SK-N-SH (cell line): ENCODE results near the gene DOK6. TPM values are rescaled to one million over a fixed set of nuclear protein-coding genes. Genes with fewer than 3 reads are reported as not detected.

Experiments used
- CTCF ChIA-PET: fragments of 300-600, 350-600 bp; formaldehyde crosslinking; extraction: SDS; loops from one replicate; lab custom pipeline; 2021; lab: Yijun Ruan, JAX
- POLR2A ChIA-PET: fragments of 350-600 bp; sonication (Branson Sonifier 250); formaldehyde crosslinking; extraction: SDS; loops from one replicate; lab custom pipeline; 2020; ENCODE audit warnings: antibody characterized with exemption, inconsistent platforms; lab: Yijun Ruan, JAX
- DNase-seq: peaks from one replicate; pipeline ENCODE4 v3.0.0; 2012
- H2AFZ ChIP-seq: fragments of 200-600 bp; sonication (generic); 2 replicates; pipeline ENCODE4 v1.8.1; 2016; ENCODE audit warnings: antibody characterized with exemption, mild to moderate bottlenecking, low read depth
- H3F3A ChIP-seq: fragments of 200-600 bp; sonication (generic); replicated peaks from 2 replicates; pipeline ENCODE3; 2016; ENCODE audit warnings: antibody characterized with exemption, mild to moderate bottlenecking; ENCODE audit not compliant: insufficient read depth
- H3K27ac ChIP-seq, 2 experiments: fragments of 200-500 bp in 1 of 2; fragments of 200-600 bp in 1 of 2; sonication (Bioruptor generic) in 1 of 2; sonication (generic), shearing (Covaris generic) in 1 of 2; 2 replicates each; pipeline versions ENCODE4 v1.5.1 to v1.6.1; 2014 to 2016; ENCODE audit warnings: low read depth in 2 of 2, inconsistent platforms in 1 of 2, low read length in 1 of 2, mild to moderate bottlenecking in 1 of 2, mixed read lengths in 1 of 2
- H3K27me3 ChIP-seq: fragments of 200-600 bp; sonication (generic), shearing (Covaris generic); 2 replicates; pipeline ENCODE4 v1.6.1; 2016; ENCODE audit warnings: mixed run types; ENCODE audit not compliant: insufficient read depth
- H3K36me3 ChIP-seq, 2 experiments: fragments of 200-500 bp in 1 of 2; fragments of 200-600 bp in 1 of 2; sonication (Bioruptor generic) in 1 of 2; sonication (generic) in 1 of 2; replicated peaks in 1 of 2; 2 replicates each; pipeline versions ENCODE3 to v1.5.1; 2014 to 2016; ENCODE audit warnings: low read length in 1 of 2, mild to moderate bottlenecking in 1 of 2; ENCODE audit not compliant: insufficient read depth in 2 of 2, control insufficient read depth in 1 of 2
- H3K4me1 ChIP-seq, 2 experiments: fragments of 200-500 bp in 1 of 2; fragments of 200-600 bp in 1 of 2; sonication (Bioruptor generic) in 1 of 2; sonication (generic), shearing (Covaris generic) in 1 of 2; 2 replicates each; pipeline versions ENCODE4 v1.5.1 to v1.6.1; 2014 to 2016; ENCODE audit warnings: low read depth in 1 of 2, low read length in 1 of 2, mixed run types in 1 of 2; ENCODE audit not compliant: insufficient read depth in 2 of 2, control insufficient read depth in 1 of 2
- H3K4me2 ChIP-seq: fragments of 200-600 bp; sonication (generic), shearing (Covaris generic); 2 replicates; pipeline ENCODE4 v1.6.1; 2017; ENCODE audit warnings: mixed run types
- H3K4me3 ChIP-seq, 2 experiments: fragments of 200-500 bp in 1 of 2; fragments of 200-600 bp in 1 of 2; sonication (Bioruptor generic) in 1 of 2; sonication (generic), shearing (Covaris generic) in 1 of 2; 2 replicates each; pipeline versions ENCODE4 v1.5.1 to v1.8.1; 2014 to 2016; ENCODE audit warnings: low read depth in 2 of 2, inconsistent platforms in 1 of 2, low read length in 1 of 2, mild to moderate bottlenecking in 1 of 2, mixed read lengths in 1 of 2, moderate library complexity in 1 of 2
- H3K79me2 ChIP-seq: fragments of 200-600 bp; sonication (generic); 2 replicates; pipeline ENCODE4 v1.8.1; 2017; ENCODE audit warnings: mild to moderate bottlenecking; ENCODE audit not compliant: insufficient read depth
- H3K9ac ChIP-seq: fragments of 200-600 bp; sonication (generic); 2 replicates; pipeline ENCODE4 v1.6.1; 2017; ENCODE audit warnings: mixed run types
- H3K9me2 ChIP-seq: fragments of 200-600 bp; sonication (generic); 2 replicates; pipeline ENCODE4 v1.6.1; 2017; ENCODE audit warnings: mixed run types
- H3K9me3 ChIP-seq: fragments of 200-600 bp; sonication (generic); 2 replicates; pipeline ENCODE4 v1.6.1; 2017; ENCODE audit warnings: mixed run types, mild to moderate bottlenecking, moderate library complexity
- H4K20me1 ChIP-seq: fragments of 200-600 bp; sonication (generic); 2 replicates; pipeline ENCODE4 v1.6.1; 2017; ENCODE audit warnings: mild to moderate bottlenecking, mixed run types; ENCODE audit not compliant: insufficient read depth
- EP300 ChIP-seq, 2 experiments: IDR thresholded peaks; 2 replicates each; pipeline versions ENCODE4 v1.4.0 to v1.6.1; 2012; ENCODE audit warnings: borderline replicate concordance in 1 of 2, low read depth in 1 of 2, low read length in 1 of 2
- FOXM1 ChIP-seq: IDR thresholded peaks from 2 replicates; pipeline ENCODE4 v1.4.0; 2012; ENCODE audit warnings: low read depth, mild to moderate bottlenecking
- GATA2 ChIP-seq: sonication (generic); formaldehyde crosslinking; IDR thresholded peaks from 2 replicates; pipeline ENCODE4 v1.5.0; 2020; ENCODE audit warnings: mild to moderate bottlenecking, missing genetic modification reagents
- MAX ChIP-seq: IDR thresholded peaks from 2 replicates; pipeline ENCODE4 v1.4.0; 2012; ENCODE audit warnings: low read depth
- MEF2A ChIP-seq: IDR thresholded peaks from 2 replicates; pipeline ENCODE4 v1.4.0; 2012; ENCODE audit warnings: low read depth, borderline replicate concordance
- MXI1 ChIP-seq: IDR thresholded peaks from 2 replicates; pipeline ENCODE4 v1.6.1; 2012; ENCODE audit warnings: mild to moderate bottlenecking, low read depth, low read length, improper control_type of control experiment
- RAD21 ChIP-seq: IDR thresholded peaks from 2 replicates; pipeline ENCODE4 v1.6.1; 2012; ENCODE audit warnings: mild to moderate bottlenecking, low read length
- RFX5 ChIP-seq: IDR thresholded peaks from 2 replicates; pipeline ENCODE4 v1.6.1; 2012; ENCODE audit warnings: mild to moderate bottlenecking, improper control_type of control experiment, low read length
- RXRA ChIP-seq: IDR thresholded peaks from 2 replicates; pipeline ENCODE4 v1.4.0; 2012; ENCODE audit warnings: low read depth, mild to moderate bottlenecking, borderline replicate concordance
- SMC3 ChIP-seq: IDR thresholded peaks from 2 replicates; pipeline ENCODE4 v1.6.1; 2012; ENCODE audit warnings: low read depth, low read length, improper control_type of control experiment
- TCF12 ChIP-seq: IDR thresholded peaks from 2 replicates; pipeline ENCODE4 v1.4.0; 2012
- USF2 ChIP-seq: fragments of 150-350 bp; IDR thresholded peaks from 2 replicates; pipeline ENCODE4 v1.6.1; 2017; ENCODE audit warnings: antibody characterized with exemption, low read length, low read depth, borderline replicate concordance
- WGBS: methylation state at CpG from one replicate; pipeline ENCODE4 v1.1.6; 2017; ENCODE audit warnings: low lambda C conversion rate; 5-methylcytosine and 5-hydroxymethylcytosine counted together
- polyA plus RNA-seq, 3 experiments: library from polyadenylated mRNA; depleted of rRNA; stranded (reverse); fragments of >200 nt; gene quantifications; 2 replicates each; pipeline ENCODE4 v1.2.3, GENCODE V29; 2012
- TF ChIP-seq, protein P1 (sequence below): IDR thresholded peaks from 2 replicates; pipeline ENCODE4 v1.6.1; 2012; ENCODE audit warnings: mild to moderate bottlenecking, low read depth, low read length, moderate library complexity
- TF ChIP-seq, protein P2 (sequence below): IDR thresholded peaks from 2 replicates; pipeline ENCODE4 v1.4.0; 2012; ENCODE audit warnings: low read depth, borderline replicate concordance
- TF ChIP-seq, protein P3 (sequence below): fragments of 150-350 bp; IDR thresholded peaks from 2 replicates; pipeline ENCODE4 v1.6.1; 2016; ENCODE audit warnings: mild to moderate bottlenecking, low read depth, low read length

The DOK6 gene
- polyA plus RNA-seq, 1 of the 3 experiments (the other 2 are of a cell fraction), result 3.9 TPM

- TF ChIP-seq, protein P1, sequence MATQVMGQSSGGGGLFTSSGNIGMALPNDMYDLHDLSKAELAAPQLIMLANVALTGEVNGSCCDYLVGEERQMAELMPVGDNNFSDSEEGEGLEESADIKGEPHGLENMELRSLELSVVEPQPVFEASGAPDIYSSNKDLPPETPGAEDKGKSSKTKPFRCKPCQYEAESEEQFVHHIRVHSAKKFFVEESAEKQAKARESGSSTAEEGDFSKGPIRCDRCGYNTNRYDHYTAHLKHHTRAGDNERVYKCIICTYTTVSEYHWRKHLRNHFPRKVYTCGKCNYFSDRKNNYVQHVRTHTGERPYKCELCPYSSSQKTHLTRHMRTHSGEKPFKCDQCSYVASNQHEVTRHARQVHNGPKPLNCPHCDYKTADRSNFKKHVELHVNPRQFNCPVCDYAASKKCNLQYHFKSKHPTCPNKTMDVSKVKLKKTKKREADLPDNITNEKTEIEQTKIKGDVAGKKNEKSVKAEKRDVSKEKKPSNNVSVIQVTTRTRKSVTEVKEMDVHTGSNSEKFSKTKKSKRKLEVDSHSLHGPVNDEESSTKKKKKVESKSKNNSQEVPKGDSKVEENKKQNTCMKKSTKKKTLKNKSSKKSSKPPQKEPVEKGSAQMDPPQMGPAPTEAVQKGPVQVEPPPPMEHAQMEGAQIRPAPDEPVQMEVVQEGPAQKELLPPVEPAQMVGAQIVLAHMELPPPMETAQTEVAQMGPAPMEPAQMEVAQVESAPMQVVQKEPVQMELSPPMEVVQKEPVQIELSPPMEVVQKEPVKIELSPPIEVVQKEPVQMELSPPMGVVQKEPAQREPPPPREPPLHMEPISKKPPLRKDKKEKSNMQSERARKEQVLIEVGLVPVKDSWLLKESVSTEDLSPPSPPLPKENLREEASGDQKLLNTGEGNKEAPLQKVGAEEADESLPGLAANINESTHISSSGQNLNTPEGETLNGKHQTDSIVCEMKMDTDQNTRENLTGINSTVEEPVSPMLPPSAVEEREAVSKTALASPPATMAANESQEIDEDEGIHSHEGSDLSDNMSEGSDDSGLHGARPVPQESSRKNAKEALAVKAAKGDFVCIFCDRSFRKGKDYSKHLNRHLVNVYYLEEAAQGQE, result no peak
- TF ChIP-seq RFX5 (no peak), EP300 (IDR thresholded peaks at IDR 0.05; ENCODE audit: borderline replicate concordance in 1 of 2, low read depth in 1 of 2, low read length in 1 of 2) (no peak), MXI1 (no peak), SMC3 (no peak), GATA2 (no peak), MAX (no peak)
- TF ChIP-seq, protein P2, sequence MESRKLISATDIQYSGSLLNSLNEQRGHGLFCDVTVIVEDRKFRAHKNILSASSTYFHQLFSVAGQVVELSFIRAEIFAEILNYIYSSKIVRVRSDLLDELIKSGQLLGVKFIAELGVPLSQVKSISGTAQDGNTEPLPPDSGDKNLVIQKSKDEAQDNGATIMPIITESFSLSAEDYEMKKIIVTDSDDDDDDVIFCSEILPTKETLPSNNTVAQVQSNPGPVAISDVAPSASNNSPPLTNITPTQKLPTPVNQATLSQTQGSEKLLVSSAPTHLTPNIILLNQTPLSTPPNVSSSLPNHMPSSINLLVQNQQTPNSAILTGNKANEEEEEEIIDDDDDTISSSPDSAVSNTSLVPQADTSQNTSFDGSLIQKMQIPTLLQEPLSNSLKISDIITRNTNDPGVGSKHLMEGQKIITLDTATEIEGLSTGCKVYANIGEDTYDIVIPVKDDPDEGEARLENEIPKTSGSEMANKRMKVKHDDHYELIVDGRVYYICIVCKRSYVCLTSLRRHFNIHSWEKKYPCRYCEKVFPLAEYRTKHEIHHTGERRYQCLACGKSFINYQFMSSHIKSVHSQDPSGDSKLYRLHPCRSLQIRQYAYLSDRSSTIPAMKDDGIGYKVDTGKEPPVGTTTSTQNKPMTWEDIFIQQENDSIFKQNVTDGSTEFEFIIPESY, result no peak
Measured at GRCh38 chr18:69599377-69599776, 198.7 kb downstream of the DOK6 start (continued).

- ChIA-PET CTCF (no interaction called here), POLR2A (no interaction called here)
- H3K9me3 ChIP-seq, result no peaks in the 10 kb centered on the region
- H3F3A ChIP-seq, result no peaks in the 10 kb centered on the region
- TF ChIP-seq TCF12, result no peak
- TF ChIP-seq RFX5, result no peak
- TF ChIP-seq, protein P3, sequence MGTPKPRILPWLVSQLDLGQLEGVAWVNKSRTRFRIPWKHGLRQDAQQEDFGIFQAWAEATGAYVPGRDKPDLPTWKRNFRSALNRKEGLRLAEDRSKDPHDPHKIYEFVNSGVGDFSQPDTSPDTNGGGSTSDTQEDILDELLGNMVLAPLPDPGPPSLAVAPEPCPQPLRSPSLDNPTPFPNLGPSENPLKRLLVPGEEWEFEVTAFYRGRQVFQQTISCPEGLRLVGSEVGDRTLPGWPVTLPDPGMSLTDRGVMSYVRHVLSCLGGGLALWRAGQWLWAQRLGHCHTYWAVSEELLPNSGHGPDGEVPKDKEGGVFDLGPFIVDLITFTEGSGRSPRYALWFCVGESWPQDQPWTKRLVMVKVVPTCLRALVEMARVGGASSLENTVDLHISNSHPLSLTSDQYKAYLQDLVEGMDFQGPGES, result no peak
- no peak for TF ChIP-seq GATA2
- no peak for TF ChIP-seq MEF2A
- no peak for TF ChIP-seq USF2
- no peak for TF ChIP-seq RAD21
- TF ChIP-seq RXRA, result no peak
- no peak for TF ChIP-seq FOXM1
- H2AFZ ChIP-seq, result no peak overlapping the region
- H3K9me2 ChIP-seq, result no peaks in the 10 kb centered on the region
- H3K4me1 ChIP-seq, result no peaks in the 10 kb centered on the region
- H3K27ac ChIP-seq, result no peak overlapping the region
- no peak for DNase-seq
- H3K4me3 ChIP-seq, result no peak overlapping the region
- no peaks in the 10 kb centered on the region for H3K36me3 ChIP-seq
- H3K27me3 ChIP-seq, result no peaks in the 10 kb centered on the region
- no peaks in the 10 kb centered on the region for H4K20me1 ChIP-seq
- no peak overlapping the region for H3K9ac ChIP-seq
- H3K4me2 ChIP-seq, result no peak overlapping the region
- 0 out of 2 replicates have a peak, but pooled peaks cover 6% of the 10 kb centered on the region for H3K79me2 ChIP-seq
- WGBS, result 86% methylated on average over 15 of the region's 15 CpGs
Measured at GRCh38 chr18:69612242-69612641, 211.6 kb downstream of the DOK6 start.
